Caco-2 (cell line): Measurements from ENCODE around the gene TACC2. TPM values are rescaled to one million over a fixed set of nuclear protein-coding genes. Genes with fewer than 3 reads are reported as not detected.

Source experiments
- BruUV-seq: library from RNA; stranded (reverse); fragments of 400-500 nt; replicated peaks from 2 replicates; lab custom pipeline; 2021; lab: Mats Ljungman, UMichigan
- CTCF ChIA-PET: fragments of 300-600 bp; sonication (Branson Sonifier 250); formaldehyde crosslinking; loops from one replicate; lab custom pipeline; 2022; ENCODE audit warnings: antibody characterized with exemption; lab: Charles Lee
- POLR2A ChIA-PET: fragments of 300-600 bp; sonication (Branson Sonifier 250); formaldehyde crosslinking; loops from one replicate; lab custom pipeline; 2022; ENCODE audit warnings: antibody characterized with exemption; lab: Charles Lee
- DNase-seq, 2 experiments: peaks; one replicate each; pipeline versions ENCODE4 v3.0.0 to v3.0.0-alpha.2; 2020 to 2022
- H3K27me3 ChIP-seq: replicated peaks from 2 replicates; pipeline ENCODE4 v1.6.0; 2011; ENCODE audit warnings: low read length; ENCODE audit not compliant: control insufficient read depth, insufficient read depth
- H3K36me3 ChIP-seq: 2 replicates; pipeline ENCODE4 v1.5.1; 2011; ENCODE audit warnings: low read length; ENCODE audit not compliant: control insufficient read depth, insufficient read depth
- H3K4me1 ChIP-seq: fragments of 250-450 bp; sonication (Bioruptor Pico); 2 replicates; pipeline ENCODE4 v1.5.1; 2020; ENCODE audit warnings: mild to moderate bottlenecking
- H3K4me3 ChIP-seq: 2 replicates; pipeline ENCODE4 v1.5.1; 2011; ENCODE audit warnings: low read depth, mild to moderate bottlenecking, control low read depth, low read length
- H3K9me3 ChIP-seq: fragments of 250-450 bp; sonication (Bioruptor Pico); 2 replicates; pipeline ENCODE4 v1.5.1; 2020; ENCODE audit warnings: mild to moderate bottlenecking, moderate library complexity
- H3K27ac Mint-ChIP-seq: one replicate; pipeline ENCODE4 v1.8.0; 2022; ENCODE audit warnings: mixed read lengths; ENCODE audit not compliant: unreplicated experiment
- H3K27me3 Mint-ChIP-seq: one replicate; pipeline ENCODE4 v1.8.0; 2022; ENCODE audit warnings: mixed read lengths; ENCODE audit not compliant: insufficient read depth, unreplicated experiment
- H3K36me3 Mint-ChIP-seq: one replicate; pipeline ENCODE4 v1.8.0; 2022; ENCODE audit warnings: mild to moderate bottlenecking, mixed read lengths; ENCODE audit not compliant: insufficient read depth, unreplicated experiment
- H3K4me1 Mint-ChIP-seq: one replicate; pipeline ENCODE4 v1.8.0; 2022; ENCODE audit warnings: low read depth, mixed read lengths; ENCODE audit not compliant: unreplicated experiment
- H3K4me3 Mint-ChIP-seq: one replicate; pipeline ENCODE4 v1.8.0; 2022; ENCODE audit warnings: mild to moderate bottlenecking, moderate library complexity, mixed read lengths; ENCODE audit not compliant: unreplicated experiment
- H3K9me3 Mint-ChIP-seq: one replicate; pipeline ENCODE4 v1.8.0; 2022; ENCODE audit warnings: mixed read lengths; ENCODE audit not compliant: unreplicated experiment
- CTCF ChIP-seq, 2 experiments: fragments of 200-600 bp in 1 of 2; IDR thresholded peaks; 1 replicate in 1 of 2; 2 replicates in 1 of 2; pipeline versions ENCODE4 v1.5.1 to v1.8.0; 2011 to 2022; ENCODE audit warnings: antibody characterized with exemption in 1 of 2, control low read depth in 1 of 2, inconsistent platforms in 1 of 2, low read depth in 1 of 2, low read length in 1 of 2, mild to moderate bottlenecking in 1 of 2, moderate library complexity in 1 of 2; ENCODE audit not compliant: insufficient read depth in 1 of 2, severe bottlenecking in 1 of 2, unreplicated experiment in 1 of 2
- intact Hi-C: fragments of 100-400 bp; cut with micrococcal nuclease; formaldehyde crosslinking; loops from one replicate; pipeline ENCODE4 v1.10.0; 2022; ENCODE audit not compliant: unreplicated experiment
- total RNA-seq: library from RNA; stranded (reverse); gene quantifications from 2 replicates; pipeline ENCODE4 v1.2.3, GENCODE V29; 2022

Gene TACC2
- total RNA-seq, 1 experiment from 2014 or later = 117 TPM

- ChIA-PET CTCF (no interaction called here), POLR2A (no interaction called here)
- no peak for TF ChIP-seq CTCF (IDR thresholded peaks at IDR 0.05; ENCODE audit: insufficient read depth in 1 of 2, low read depth in 1 of 2, low read length in 1 of 2, severe bottlenecking in 1 of 2, unreplicated experiment in 1 of 2)
- H3K9me3 Mint-ChIP-seq = no peaks in the 10 kb centered on the region
- BruUV-seq = no TSS peak
- Histone ChIP-seq H3K9me3 (no peaks in the 10 kb centered on the region), H3K4me1 (no peaks in the 10 kb centered on the region), H3K36me3 (peaks cover 3% of the 10 kb centered on the region), H3K27me3 (no peaks in the 10 kb centered on the region), H3K4me3 (no peak overlapping the region)
- H3K4me3 Mint-ChIP-seq = no peak overlapping the region
- no peak overlapping the region for H3K27ac Mint-ChIP-seq
- no peaks in the 10 kb centered on the region for H3K4me1 Mint-ChIP-seq
- no peaks in the 10 kb centered on the region for H3K27me3 Mint-ChIP-seq
- DNase-seq = no peak
- H3K36me3 Mint-ChIP-seq = peaks cover 29% of the 10 kb centered on the region
- intact Hi-C loops = no loop called here
These were observed 201.4 kb downstream of the TACC2 start for GRCh38 chr10:122190176-122190943.

- CTCF ChIA-PET = no interaction called here
- peaks cover 37% of the 10 kb centered on the region for H3K36me3 Mint-ChIP-seq
- no TSS peak for BruUV-seq
These were observed 203.1 kb downstream of the TACC2 start for GRCh38 chr10:122191936-122192541.

GRCh38 chr10:122194251-122194650 lies 205.3 kb downstream of the TACC2 start:
- no peaks in the 10 kb centered on the region for H3K9me3 Mint-ChIP-seq
- POLR2A ChIA-PET = no interaction called here

More at GRCh38 chr10:122191936-122192541, 203.1 kb downstream of the TACC2 start:
- no peaks in the 10 kb centered on the region for H3K27me3 ChIP-seq
- no peak overlapping the region for H3K4me3 ChIP-seq
- Mint-ChIP-seq H3K27ac (peak overlapping the region; percentile 23), H3K4me1 (no peaks in the 10 kb centered on the region), H3K4me3 (no peak overlapping the region), H3K9me3 (no peaks in the 10 kb centered on the region), H3K27me3 (no peaks in the 10 kb centered on the region)
- no peaks in the 10 kb centered on the region for H3K4me1 ChIP-seq
- H3K36me3 ChIP-seq = peaks cover 3% of the 10 kb centered on the region
- POLR2A ChIA-PET = no interaction called here
- no peak for TF ChIP-seq CTCF (IDR thresholded peaks at IDR 0.05; ENCODE audit: insufficient read depth in 1 of 2, low read depth in 1 of 2, low read length in 1 of 2, severe bottlenecking in 1 of 2, unreplicated experiment in 1 of 2)
- DNase-seq = no peak
- intact Hi-C loops = no loop called here
- no peaks in the 10 kb centered on the region for H3K9me3 ChIP-seq

More at GRCh38 chr10:122194251-122194650, 205.3 kb downstream of the TACC2 start:
- no peaks in the 10 kb centered on the region for H3K4me1 ChIP-seq
- no peak for DNase-seq
- H3K36me3 Mint-ChIP-seq = peaks cover 53% of the 10 kb centered on the region
- H3K4me3 Mint-ChIP-seq = no peak overlapping the region
- CTCF ChIA-PET = no interaction called here
- H3K4me3 ChIP-seq = no peak overlapping the region
- H3K4me1 Mint-ChIP-seq = no peaks in the 10 kb centered on the region
- H3K9me3 ChIP-seq = no peaks in the 10 kb centered on the region
- no peak for TF ChIP-seq CTCF (IDR thresholded peaks at IDR 0.05; ENCODE audit: insufficient read depth in 1 of 2, low read depth in 1 of 2, low read length in 1 of 2, severe bottlenecking in 1 of 2, unreplicated experiment in 1 of 2)
- no peaks in the 10 kb centered on the region for H3K27me3 ChIP-seq
- intact Hi-C loops = no loop called here
- no peak overlapping the region for H3K27ac Mint-ChIP-seq
- H3K36me3 ChIP-seq = peaks cover 4% of the 10 kb centered on the region
- H3K27me3 Mint-ChIP-seq = no peaks in the 10 kb centered on the region
- no TSS peak for BruUV-seq
